SK-N-MC (cell line): ENCODE data around the gene AQP1.

ENCODE experiments used
- EZH2 ChIP-seq: fragments of 200-600 bp; sonication (generic); IDR thresholded peaks from one replicate; pipeline ENCODE4 v1.6.1; 2017; ENCODE audit warnings: antibody characterized with exemption
- POLR2AphosphoS5 ChIP-seq: IDR thresholded peaks from 2 replicates; pipeline ENCODE4 v1.6.1; 2012; ENCODE audit warnings: mild to moderate bottlenecking, low read depth, low read length, borderline replicate concordance

GRCh38 chr7:30896783-30897637, 14.6 kb upstream of the AQP1 start:
- TF ChIP-seq POLR2AphosphoS5 (no peak), EZH2 (no peak)
